GM12865 (cell line): Measurements from ENCODE around the gene NHEJ1.

Experiments
- DNase-seq: peaks from one replicate; pipeline ENCODE4 v3.0.0; 2010; ENCODE audit warnings: low read depth
- H3K4me3 ChIP-seq: 2 replicates; pipeline ENCODE4 v1.5.1; 2011; ENCODE audit warnings: mild to moderate bottlenecking, low read depth, low read length, control low read depth
- CTCF ChIP-seq: IDR thresholded peaks from 2 replicates; pipeline ENCODE4 v1.5.1; 2011; ENCODE audit warnings: low read length, control low read depth, low read depth, inconsistent platforms; ENCODE audit not compliant: insufficient read depth; ENCODE audit errors: missing control alignments

Gene NHEJ1

GRCh38 chr2:219029829-219030165 lies 130.8 kb downstream of the NHEJ1 start:
- peak; percentile 97 for TF ChIP-seq CTCF
- DNase-seq, result peak; percentile 77
- no peak overlapping the region for H3K4me3 ChIP-seq

DNA sequence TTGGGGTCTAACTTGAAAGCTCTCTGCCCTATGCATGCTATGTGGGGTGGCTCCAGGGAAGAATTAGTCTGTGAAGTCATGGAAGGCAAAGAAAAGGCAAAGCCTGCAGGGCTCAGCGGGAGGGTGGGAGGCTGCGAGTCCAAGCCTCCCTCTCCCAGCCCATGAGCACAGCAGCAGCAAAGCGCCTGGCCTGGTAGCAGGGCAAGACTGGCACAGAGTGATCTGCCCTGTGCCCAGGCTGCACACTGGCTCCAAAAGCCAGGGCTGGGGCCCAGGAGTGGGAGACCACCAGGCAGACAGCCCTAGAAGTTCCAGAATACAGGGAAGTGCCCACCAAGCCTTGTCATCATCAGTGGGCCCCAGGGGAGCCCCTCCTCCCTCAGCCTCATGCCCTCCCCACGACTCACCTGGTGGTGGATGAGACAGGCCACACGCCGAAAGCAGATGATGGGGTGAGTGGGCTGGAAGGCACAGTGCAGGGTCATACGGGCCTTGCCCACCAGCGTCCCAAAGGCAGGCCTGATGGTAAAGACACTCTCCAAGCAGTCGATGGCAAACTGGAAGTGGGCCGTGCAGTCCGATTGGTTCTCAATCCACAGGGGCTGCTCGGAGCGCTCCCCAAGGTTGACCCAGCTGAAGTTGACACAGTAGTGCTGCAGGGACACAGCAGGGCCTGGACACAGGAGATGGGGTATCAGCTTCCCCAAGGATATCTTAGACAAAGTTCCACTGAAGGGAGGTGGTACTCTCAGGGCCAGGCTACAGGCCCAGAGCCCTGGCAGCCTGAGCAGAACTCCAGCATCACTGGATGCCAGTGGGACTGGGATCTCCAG lies 131.4 kb downstream of the NHEJ1 start:
- TF ChIP-seq CTCF, result no peak
- DNase-seq, result no peak
- no peak overlapping the region for H3K4me3 ChIP-seq

GRCh38 chr2:219028141-219028540 lies 132.5 kb downstream of the NHEJ1 start:
- H3K4me3 ChIP-seq, result no peak overlapping the region
- no peak for DNase-seq
- TF ChIP-seq CTCF, result no peak

DNA sequence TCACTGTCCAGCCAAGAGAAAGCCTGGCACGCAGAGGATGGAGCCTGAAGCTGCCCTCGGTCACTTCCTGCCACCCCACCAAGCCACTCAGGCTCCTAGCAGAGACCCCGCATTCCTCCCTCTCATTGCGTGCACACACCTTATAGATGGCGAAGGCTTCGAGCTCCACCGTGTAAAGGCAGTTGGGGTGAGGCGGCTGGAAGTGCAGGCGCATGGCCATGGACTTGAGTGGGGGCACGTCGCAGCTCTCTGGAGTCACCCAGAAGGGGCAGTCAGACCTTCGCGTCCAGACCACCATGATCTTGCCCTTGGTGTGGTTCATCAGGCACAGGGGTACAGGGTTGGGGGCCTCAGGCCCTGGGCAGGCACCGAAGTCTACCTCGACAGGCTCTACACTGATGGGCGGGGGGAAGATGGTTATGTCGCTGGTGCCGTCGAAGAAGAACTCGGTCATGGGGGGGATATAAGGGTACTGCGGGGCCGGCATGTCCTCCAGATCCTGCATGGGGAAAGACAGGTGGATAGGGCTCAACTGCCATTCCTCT lies 133.0 kb downstream of the NHEJ1 start:
- no peak overlapping the region for H3K4me3 ChIP-seq
- no peak for DNase-seq
- TF ChIP-seq CTCF, result no peak

- no peak overlapping the region for H3K4me3 ChIP-seq
- no peak for TF ChIP-seq CTCF
- DNase-seq, result no peak
Measured at GRCh38 chr2:219026946-219027345, 133.7 kb downstream of the NHEJ1 start.

- no peak for DNase-seq
- no peak overlapping the region for H3K4me3 ChIP-seq
- TF ChIP-seq CTCF, result no peak
Measured at GRCh38 chr2:219025637-219026585, 134.7 kb downstream of the NHEJ1 start.
